Stimulated activated CD4-positive, alpha-beta T cell treated with anti-CD3 and anti-CD28 coated beads, Interleukin-12 subunit alpha, Interleukin-12 subunit beta, amount 100 ng/mL, for 4 hours (primary cell): ENCODE measurements around the gene CDCP2.

Experiments used
- DNase-seq: peaks from one replicate; pipeline ENCODE4 v3.0.0-alpha.2; 2020

The CDCP2 gene

DNA sequence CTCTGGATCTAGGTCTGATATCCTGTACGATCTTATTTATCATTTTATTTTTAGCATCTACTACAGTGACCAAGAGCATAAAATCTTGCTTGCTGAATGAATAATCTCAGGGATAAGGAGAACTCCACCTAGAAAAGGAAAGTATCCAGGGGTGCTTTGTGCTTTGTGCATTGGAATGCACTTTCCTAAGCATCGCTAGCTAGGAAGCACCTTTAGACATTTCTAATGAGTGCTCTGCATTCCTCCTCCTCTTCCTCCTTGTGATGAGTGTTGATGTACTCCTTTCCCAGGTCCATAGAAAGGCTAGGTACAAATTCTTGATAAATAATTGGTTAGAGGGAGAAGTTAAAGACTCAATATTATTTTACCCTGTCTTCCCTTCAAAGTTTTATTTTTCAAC is 68.0 kb downstream of the CDCP2 start:
- no peak for DNase-seq
